ENCODE data around the gene IMPDH1.

IMPDH1 gene

GRCh38 chr7:128400566-128400965 is 9.2 kb downstream of the IMPDH1 start:
- Histone ChIP-seq H3K9me3 (ENCODE audit: control insufficient read depth, low read depth, low read length) (no peaks in the 10 kb centered on the region), H3K27ac (ENCODE audit: low read length) (no peak overlapping the region), H3K4me3 (ENCODE audit: low read length) (no peak overlapping the region), H3K27me3 (ENCODE audit: control insufficient read depth, insufficient read depth, low read length) (peaks cover 16% of the 10 kb centered on the region), H3K36me3 (ENCODE audit: control insufficient read depth, low read depth, low read length) (peaks cover 10% of the 10 kb centered on the region), H3K4me1 (ENCODE audit: control insufficient read depth, low read depth, low read length) (peaks cover 7% of the 10 kb centered on the region), H3K9ac (ENCODE audit: low read length) (no peak overlapping the region)

DNA sequence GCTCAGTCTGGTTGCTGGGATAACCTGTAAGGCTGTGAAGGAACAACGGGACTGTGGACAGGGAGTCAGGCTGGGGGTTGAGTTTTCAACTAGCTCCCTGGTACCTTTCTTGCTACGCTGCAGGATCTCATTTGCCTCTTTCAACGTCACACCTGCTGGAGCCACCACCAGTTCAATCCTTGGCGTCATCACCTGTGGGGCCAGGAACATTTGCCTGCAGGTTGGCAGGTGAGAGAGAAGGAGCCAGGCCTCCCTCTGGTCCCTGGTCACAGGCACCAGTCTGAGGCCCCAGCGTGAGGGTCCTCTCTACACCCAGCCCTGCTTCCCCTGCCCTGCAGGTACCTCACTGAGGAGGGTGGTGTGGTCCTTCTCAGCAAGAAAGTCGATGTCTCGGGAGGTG is 9.8 kb downstream of the IMPDH1 start:
- Histone ChIP-seq H3K27me3 (ENCODE audit: control insufficient read depth, insufficient read depth, low read length) (peaks cover 10% of the 10 kb centered on the region), H3K4me1 (ENCODE audit: control insufficient read depth, low read depth, low read length) (peaks cover 7% of the 10 kb centered on the region), H3K27ac (ENCODE audit: low read length) (no peak overlapping the region), H3K4me3 (ENCODE audit: low read length) (no peak overlapping the region), H3K36me3 (ENCODE audit: control insufficient read depth, low read depth, low read length) (peaks cover 10% of the 10 kb centered on the region), H3K9ac (ENCODE audit: low read length) (no peak overlapping the region), H3K9me3 (ENCODE audit: control insufficient read depth, low read depth, low read length) (no peaks in the 10 kb centered on the region)

- H3K4me1 ChIP-seq (ENCODE audit: control insufficient read depth, low read depth, low read length): no peaks in the 10 kb centered on the region
- H3K36me3 ChIP-seq (ENCODE audit: control insufficient read depth, low read depth, low read length): peaks cover 10% of the 10 kb centered on the region
- no peaks in the 10 kb centered on the region for H3K9me3 ChIP-seq (ENCODE audit: control insufficient read depth, low read depth, low read length)
- H3K27me3 ChIP-seq (ENCODE audit: control insufficient read depth, insufficient read depth, low read length): no peaks in the 10 kb centered on the region
- H3K4me3 ChIP-seq (ENCODE audit: low read length): no peak overlapping the region
- no peak overlapping the region for H3K9ac ChIP-seq (ENCODE audit: low read length)
- H3K27ac ChIP-seq (ENCODE audit: low read length): no peak overlapping the region
Observed at GRCh38 chr7:128398841-128399135, 11.0 kb downstream of the IMPDH1 start.

DNA sequence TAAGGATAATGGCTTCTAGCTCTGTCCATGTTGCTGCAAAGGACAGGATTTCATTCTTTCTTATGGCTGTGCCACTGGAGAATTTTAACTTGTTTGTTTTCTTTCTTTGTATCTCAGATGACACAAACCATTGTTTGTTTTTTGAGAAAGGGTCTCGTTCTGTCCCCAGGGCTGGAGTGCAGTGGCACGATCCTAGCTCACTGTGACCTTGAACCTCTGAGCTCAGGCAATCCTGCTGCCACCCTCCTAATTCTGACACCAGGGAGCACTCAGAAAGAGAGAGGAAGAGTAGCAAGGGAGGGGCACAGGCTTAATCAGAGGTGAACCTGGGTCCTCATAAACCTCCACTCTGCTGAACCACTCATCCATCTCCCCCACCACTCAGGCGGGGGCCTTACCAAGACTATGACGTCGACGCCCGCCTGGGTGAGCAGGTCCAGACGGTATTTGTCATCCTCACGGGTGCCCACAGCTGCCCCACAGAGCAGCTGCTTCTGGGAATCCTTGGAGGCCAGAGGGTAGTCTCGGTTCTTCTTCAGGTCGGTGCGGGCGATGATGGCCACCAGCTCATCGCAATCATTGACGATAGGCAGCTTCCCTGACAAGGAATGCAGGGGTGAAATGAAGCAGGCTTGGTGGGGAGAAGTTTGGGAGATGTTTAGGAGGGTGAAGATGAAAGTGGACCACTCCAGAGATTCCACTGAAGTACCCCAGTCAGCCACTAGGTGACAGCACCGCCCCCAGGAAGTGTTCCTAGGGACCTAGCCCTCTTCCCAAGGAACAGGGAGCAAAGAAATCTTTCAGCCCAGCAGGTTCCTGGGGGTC is 11.6 kb downstream of the IMPDH1 start:
- Histone ChIP-seq H3K27me3 (ENCODE audit: control insufficient read depth, insufficient read depth, low read length) (no peaks in the 10 kb centered on the region), H3K9ac (ENCODE audit: low read length) (no peak overlapping the region), H3K4me1 (ENCODE audit: control insufficient read depth, low read depth, low read length) (no peaks in the 10 kb centered on the region), H3K4me3 (ENCODE audit: low read length) (no peak overlapping the region), H3K27ac (ENCODE audit: low read length) (no peak overlapping the region), H3K36me3 (ENCODE audit: control insufficient read depth, low read depth, low read length) (peaks cover 10% of the 10 kb centered on the region), H3K9me3 (ENCODE audit: control insufficient read depth, low read depth, low read length) (no peaks in the 10 kb centered on the region)

- Histone ChIP-seq H3K36me3 (ENCODE audit: control insufficient read depth, low read depth, low read length) (peaks cover 10% of the 10 kb centered on the region), H3K27me3 (ENCODE audit: control insufficient read depth, insufficient read depth, low read length) (no peaks in the 10 kb centered on the region)
Observed at GRCh38 chr7:128396357-128396756, 13.4 kb downstream of the IMPDH1 start.

GRCh38 chr7:128395748-128396147 is 14.0 kb downstream of the IMPDH1 start:
- no peaks in the 10 kb centered on the region for H3K4me1 ChIP-seq (ENCODE audit: control insufficient read depth, low read depth, low read length)
- H3K36me3 ChIP-seq (ENCODE audit: control insufficient read depth, low read depth, low read length): peaks cover 10% of the 10 kb centered on the region

More at GRCh38 chr7:128396357-128396756, 13.4 kb downstream of the IMPDH1 start:
- H3K4me3 ChIP-seq (ENCODE audit: low read length): no peak overlapping the region
- no peak overlapping the region for H3K27ac ChIP-seq (ENCODE audit: low read length)
- H3K9ac ChIP-seq (ENCODE audit: low read length): no peak overlapping the region
- no peaks in the 10 kb centered on the region for H3K9me3 ChIP-seq (ENCODE audit: control insufficient read depth, low read depth, low read length)
- no peaks in the 10 kb centered on the region for H3K4me1 ChIP-seq (ENCODE audit: control insufficient read depth, low read depth, low read length)

DNA sequence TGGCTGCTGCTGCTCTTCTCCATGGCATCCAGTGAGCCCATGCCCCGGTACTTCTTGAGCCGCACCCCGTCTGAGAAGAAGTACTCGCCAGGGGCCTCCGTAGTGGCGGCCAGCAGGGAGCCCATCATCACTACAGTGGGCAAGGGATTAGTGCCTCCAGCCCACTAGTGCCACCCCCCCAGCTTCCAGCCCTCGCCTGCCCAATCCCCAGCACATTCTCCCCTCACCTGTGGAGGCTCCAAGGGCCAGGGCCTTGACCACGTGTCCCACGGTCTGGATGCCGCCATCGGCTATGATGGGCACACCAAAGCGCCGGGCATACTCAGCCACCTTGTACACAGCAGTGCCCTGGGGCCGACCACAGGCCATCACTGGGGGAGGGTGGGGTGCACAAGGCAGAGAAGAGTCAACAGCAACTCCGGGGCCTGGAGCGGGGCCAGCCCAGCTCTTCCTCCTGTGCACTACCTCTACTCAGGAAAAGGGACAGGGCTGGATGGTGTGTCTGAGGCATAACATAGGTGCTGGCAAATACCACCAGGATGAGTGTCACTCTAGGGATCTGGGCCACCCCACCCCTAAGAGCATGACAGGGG is 14.8 kb downstream of the IMPDH1 start:
- Histone ChIP-seq H3K27ac (ENCODE audit: low read length) (no peak overlapping the region), H3K9me3 (ENCODE audit: control insufficient read depth, low read depth, low read length) (no peaks in the 10 kb centered on the region), H3K9ac (ENCODE audit: low read length) (no peak overlapping the region), H3K36me3 (ENCODE audit: control insufficient read depth, low read depth, low read length) (peaks cover 10% of the 10 kb centered on the region), H3K4me3 (ENCODE audit: low read length) (no peak overlapping the region), H3K4me1 (ENCODE audit: control insufficient read depth, low read depth, low read length) (no peaks in the 10 kb centered on the region), H3K27me3 (ENCODE audit: control insufficient read depth, insufficient read depth, low read length) (no peaks in the 10 kb centered on the region)

More at GRCh38 chr7:128395748-128396147, 14.0 kb downstream of the IMPDH1 start:
- Histone ChIP-seq H3K4me3 (ENCODE audit: low read length) (no peak overlapping the region), H3K9me3 (ENCODE audit: control insufficient read depth, low read depth, low read length) (no peaks in the 10 kb centered on the region), H3K9ac (ENCODE audit: low read length) (no peak overlapping the region), H3K27me3 (ENCODE audit: control insufficient read depth, insufficient read depth, low read length) (no peaks in the 10 kb centered on the region), H3K27ac (ENCODE audit: low read length) (no peak overlapping the region)

GRCh38 chr7:128393526-128394330 is 16.1 kb downstream of the IMPDH1 start:
- Histone ChIP-seq H3K27ac (ENCODE audit: low read length) (no peak overlapping the region), H3K9me3 (ENCODE audit: control insufficient read depth, low read depth, low read length) (no peaks in the 10 kb centered on the region), H3K9ac (ENCODE audit: low read length) (no peak overlapping the region), H3K36me3 (ENCODE audit: control insufficient read depth, low read depth, low read length) (peaks cover 6% of the 10 kb centered on the region), H3K4me1 (ENCODE audit: control insufficient read depth, low read depth, low read length) (peaks cover 7% of the 10 kb centered on the region), H3K4me3 (ENCODE audit: low read length) (no peak overlapping the region), H3K27me3 (ENCODE audit: control insufficient read depth, insufficient read depth, low read length) (no peaks in the 10 kb centered on the region)

DNA sequence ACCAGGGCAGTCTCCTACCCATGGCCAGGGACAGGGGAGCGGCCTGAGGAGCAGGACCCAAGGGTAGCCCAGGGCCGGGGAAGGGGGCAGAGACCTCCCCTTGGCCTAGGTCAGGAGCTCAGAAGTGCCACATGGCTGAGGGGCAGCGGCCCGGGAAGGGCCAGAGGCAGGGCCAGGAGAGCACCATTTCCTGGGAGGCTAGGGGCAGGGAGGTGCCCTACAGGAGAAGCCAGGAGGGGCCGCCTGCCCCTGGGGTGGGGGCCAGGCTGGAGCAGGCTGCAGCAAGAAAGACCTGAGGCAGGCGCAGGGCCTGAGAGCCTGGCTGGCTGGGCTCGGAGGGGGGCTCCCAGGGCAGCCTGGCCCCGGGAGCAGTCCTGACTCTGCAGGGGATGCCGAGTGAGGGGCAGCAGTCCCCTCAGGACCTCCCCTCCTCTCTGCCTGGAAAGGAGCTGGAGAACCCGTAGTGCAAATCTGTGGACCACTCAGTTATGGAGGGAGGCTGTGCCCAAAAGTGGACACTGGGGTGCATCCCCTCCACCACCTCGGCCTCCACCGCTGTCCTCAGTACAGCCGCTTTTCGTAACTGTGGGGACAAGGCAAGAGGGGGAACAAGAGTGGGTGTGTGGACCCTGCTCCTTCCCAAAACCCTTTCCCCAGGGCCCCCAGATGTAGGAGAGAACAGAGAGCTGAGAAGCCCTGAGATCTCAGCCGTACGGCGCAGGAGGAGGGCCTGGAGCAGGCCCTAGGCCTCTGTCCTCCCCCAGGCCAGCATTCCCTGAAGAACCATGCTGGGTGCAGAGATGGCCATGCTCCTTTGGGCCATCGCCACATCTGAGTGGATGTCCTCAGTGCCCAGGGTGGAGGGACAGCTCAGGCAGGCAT is 17.1 kb downstream of the IMPDH1 start:
- Histone ChIP-seq H3K36me3 (ENCODE audit: control insufficient read depth, low read depth, low read length) (no peaks in the 10 kb centered on the region), H3K27ac (ENCODE audit: low read length) (no peak overlapping the region)

DNA sequence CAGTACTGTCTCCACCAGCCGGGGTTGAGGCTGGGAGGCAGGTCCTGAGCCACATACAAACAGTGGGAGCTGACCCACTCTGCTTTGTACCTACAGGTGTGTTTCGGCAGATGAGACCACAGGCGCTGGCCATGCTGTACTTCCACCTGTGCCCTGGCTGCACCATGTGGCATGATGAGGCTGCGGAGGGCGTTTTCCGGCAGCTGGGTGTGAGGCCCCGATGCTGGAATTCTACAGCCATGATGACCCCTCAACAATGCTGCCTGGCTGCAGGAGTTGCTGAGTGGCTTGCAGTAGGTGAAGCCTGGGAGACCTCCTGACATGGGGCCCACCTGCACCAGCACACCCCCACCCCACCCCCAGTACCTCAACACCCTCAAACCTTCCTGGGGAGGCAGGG is 18.0 kb downstream of the IMPDH1 start:
- Histone ChIP-seq H3K4me3 (ENCODE audit: low read length) (no peak overlapping the region), H3K27me3 (ENCODE audit: control insufficient read depth, insufficient read depth, low read length) (peaks cover 7% of the 10 kb centered on the region), H3K9ac (ENCODE audit: low read length) (no peak overlapping the region), H3K27ac (ENCODE audit: low read length) (no peak overlapping the region), H3K4me1 (ENCODE audit: control insufficient read depth, low read depth, low read length) (peaks cover 10% of the 10 kb centered on the region), H3K36me3 (ENCODE audit: control insufficient read depth, low read depth, low read length) (no peaks in the 10 kb centered on the region), H3K9me3 (ENCODE audit: control insufficient read depth, low read depth, low read length) (no peaks in the 10 kb centered on the region)

More for the DNA sequence above, 17.1 kb downstream of the IMPDH1 start:
- Histone ChIP-seq H3K4me1 (ENCODE audit: control insufficient read depth, low read depth, low read length) (peaks cover 7% of the 10 kb centered on the region), H3K9ac (ENCODE audit: low read length) (no peak overlapping the region), H3K4me3 (ENCODE audit: low read length) (no peak overlapping the region), H3K27me3 (ENCODE audit: control insufficient read depth, insufficient read depth, low read length) (peaks cover 7% of the 10 kb centered on the region), H3K9me3 (ENCODE audit: control insufficient read depth, low read depth, low read length) (no peaks in the 10 kb centered on the region)

Data from iPS-18a (cell line).